GM21447 (cell line): ENCODE measurements around the gene PKP2.
"Not testable (repeated sequence)": the region's sequence is repeated elsewhere in the genome, so short reads cannot be mapped to it uniquely, and the experiment has no call there.

ENCODE experiments used
- ATAC-seq: cut with Tn5 transposase; IDR thresholded peaks from one replicate; pipeline ENCODE4 v1.9.1; 2021; ENCODE audit not compliant: unreplicated experiment

PKP2 gene

DNA sequence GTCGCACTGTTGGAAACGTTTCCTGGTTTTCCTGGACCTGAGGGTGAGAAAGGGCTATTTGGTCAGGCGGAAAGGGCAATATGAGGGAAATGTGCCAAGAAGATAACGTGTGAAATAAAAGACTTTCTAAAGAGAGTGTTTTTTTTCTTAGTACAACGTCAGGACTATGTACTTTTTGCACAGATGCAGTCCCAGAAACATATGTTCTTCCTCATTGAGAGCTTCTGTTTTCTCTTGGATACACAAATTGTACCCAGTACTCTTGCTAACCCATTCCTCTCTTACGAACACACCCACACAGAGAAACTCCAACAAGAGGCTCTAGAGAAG, 669 bp upstream of the PKP2 start:
- no peak for ATAC-seq

DNA sequence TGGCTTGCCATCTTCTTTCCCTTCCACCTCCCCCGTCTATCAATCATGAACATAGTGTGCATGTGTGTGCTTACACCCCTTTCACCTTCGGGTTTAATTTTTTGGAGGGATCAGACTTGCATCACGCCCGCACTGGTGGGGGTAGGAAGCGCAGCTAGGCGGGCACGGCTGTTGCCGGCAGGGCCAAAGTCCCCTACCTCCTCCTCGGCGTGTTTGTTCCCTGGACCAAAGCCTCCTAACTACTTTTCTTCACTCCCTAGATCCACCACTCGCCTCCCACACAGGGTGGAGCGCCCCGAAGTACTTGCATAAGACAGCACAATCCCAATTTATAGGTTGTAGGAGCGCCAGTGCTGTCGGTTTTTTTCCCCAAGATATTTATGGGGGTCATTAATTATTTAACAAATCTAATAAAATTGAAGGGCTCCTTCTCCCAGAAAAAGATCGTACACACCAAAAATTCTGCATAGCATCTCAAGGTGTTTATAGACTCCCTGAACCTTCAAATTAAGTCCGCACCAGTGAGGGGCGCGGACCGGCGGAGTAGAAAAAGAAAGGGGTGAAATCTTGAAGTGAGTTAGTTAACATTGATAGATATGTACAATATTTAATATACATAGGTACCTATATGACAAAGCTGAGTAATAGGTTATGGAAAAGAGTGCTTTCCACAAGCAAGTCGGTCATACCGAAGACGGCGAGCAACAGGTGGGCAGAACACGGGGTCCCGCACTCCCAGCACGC, 717 bp downstream of the PKP2 start:
- no peak for ATAC-seq

DNA sequence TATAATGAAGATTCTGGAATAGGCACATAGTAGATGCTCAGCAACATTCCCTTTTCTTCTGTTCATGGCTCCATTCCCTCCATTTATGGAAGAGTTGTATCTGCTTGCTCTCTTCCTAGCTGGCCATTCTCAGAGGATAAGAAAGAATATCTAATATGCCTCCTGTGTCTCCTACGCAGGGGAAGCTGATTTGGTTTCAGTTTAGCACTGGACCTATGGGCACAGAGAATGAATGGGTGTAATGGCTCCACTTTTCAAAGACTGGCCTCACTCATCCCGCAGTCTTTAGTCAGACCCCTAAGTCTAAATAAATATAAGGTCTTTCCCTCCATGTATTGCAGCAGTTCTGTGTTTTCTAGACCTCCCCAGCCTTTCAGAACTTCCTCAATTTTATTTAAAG, 2.0 kb downstream of the PKP2 start:
- no peak for ATAC-seq

DNA sequence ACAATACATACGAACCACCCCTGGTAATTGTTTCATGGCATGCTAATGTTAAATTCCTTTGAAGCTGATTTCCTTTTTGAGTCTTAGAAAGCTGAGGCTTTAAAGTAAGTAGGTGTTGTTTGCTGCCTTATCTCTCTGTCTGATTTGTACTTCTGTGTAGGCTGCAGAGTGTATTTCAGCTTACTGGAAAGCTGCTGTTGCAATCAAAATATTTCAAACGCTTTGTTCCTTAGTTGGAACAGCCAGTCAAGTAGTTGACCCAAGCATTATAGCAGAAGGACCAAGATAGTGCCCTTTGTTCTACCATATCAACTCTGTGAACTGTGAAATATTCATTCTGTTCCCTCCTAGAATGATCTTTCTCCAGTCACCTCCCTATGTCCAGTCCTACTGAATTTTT, 3.1 kb downstream of the PKP2 start:
- ATAC-seq: no peak

DNA sequence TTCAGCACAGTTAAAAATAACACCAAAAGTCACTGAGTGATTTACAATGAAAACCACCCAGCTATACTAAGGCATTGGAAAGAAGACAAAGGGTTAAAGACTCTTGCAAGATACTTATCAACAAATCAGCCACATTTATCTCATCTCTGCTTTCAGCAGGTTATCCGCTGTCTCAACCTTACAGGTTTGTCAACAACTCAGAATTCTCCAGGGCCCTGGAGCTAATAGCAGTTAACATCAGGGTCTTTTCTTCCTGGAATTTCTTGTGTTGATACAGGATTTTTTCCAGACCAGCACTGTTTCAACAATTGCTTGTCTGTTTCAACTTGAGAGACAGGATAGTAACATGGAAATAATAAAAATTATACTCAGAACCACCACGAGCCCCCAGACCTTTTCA, 3.5 kb downstream of the PKP2 start:
- no peak for ATAC-seq

DNA sequence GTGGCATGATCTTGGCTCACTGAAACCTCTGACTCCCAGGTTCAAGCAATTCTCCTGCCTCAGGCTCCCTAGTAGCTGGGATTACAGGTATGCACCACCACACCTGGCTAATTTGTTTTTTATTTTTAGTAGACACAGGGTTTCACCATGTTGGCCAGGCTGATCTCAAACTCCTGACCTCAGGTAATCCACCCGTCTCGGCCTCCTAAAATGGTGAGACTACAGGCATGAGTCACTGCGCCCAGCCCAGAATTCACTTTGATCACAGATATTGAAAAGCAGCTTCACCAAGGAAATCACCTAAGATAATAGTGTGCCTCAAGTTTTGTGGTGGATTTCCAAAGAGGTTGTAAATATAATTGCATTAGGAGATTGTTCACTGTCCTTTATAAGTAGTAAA, 4.2 kb downstream of the PKP2 start:
- ATAC-seq: not testable (repeated sequence)

DNA sequence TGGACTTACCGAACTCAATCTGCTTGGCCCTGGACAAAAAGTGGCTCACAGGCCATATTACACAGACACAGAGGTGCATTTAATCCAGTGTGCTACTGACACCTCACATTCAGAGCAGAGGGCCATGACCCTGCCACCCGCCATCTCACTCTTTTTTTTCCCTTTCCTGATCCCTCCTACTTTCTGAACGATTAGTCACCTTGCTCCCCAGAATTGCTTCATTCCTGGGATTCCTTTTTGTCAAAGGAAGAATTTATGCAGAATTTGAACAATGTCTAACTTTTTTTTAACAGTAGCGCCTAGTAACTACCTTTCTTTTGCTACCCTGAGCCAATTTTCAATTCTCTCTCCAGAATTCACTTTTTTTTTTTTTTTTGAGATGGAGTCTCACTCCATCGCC, 4.6 kb downstream of the PKP2 start:
- no peak for ATAC-seq

DNA sequence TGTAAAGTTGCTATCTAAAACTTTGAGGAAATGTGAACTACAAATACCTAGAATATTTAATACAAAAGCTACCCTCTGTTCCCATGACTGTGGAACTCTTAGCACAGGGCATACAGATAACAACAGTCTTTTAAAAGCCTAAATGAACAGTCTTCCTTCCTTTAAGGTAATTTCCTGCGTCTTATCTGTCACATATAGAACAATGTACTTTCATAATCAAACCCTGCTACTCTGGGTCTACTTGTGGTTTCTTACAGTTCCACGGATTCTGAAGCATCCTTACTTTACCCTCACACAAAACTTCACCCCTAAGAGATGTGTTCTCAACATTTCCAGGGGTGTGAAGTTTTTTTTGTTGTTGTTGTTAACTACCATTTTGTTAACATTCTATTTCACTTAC, 5.1 kb downstream of the PKP2 start:
- no peak for ATAC-seq

DNA sequence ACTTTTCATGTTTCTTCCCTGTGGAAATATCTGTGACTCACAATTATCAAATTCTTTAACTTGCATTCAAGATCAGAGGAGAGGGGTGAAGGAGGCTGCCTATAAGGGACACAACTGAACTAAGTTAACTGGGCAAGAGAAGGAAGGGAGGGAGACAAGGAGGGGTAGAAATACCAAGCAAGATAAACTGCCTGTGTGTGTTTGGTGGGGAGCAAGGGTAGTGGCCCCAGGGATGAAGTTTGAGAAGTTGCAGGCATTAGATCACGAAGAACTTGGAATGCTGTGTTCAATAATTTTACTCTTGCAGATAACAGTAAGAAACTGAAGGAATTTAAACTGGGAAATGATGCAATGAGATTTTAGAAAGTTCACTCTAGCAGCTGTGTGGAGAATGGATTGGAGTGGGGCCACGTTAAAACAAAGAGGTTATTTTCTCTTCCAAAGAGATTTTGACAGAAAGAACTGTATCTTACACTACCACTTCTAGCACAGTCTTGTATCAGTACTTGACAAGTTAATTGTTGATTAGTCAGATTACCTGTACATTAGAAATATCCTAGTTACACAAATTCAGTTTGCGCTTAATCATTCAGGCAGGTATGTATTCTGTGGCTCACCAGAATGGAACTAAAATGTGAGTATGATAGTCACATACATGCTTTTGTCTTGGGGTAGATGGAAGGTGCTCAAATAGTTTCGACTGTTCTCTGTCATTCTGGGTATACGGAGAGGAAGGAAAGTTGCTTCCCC, 7.4 kb downstream of the PKP2 start:
- no peak for ATAC-seq

DNA sequence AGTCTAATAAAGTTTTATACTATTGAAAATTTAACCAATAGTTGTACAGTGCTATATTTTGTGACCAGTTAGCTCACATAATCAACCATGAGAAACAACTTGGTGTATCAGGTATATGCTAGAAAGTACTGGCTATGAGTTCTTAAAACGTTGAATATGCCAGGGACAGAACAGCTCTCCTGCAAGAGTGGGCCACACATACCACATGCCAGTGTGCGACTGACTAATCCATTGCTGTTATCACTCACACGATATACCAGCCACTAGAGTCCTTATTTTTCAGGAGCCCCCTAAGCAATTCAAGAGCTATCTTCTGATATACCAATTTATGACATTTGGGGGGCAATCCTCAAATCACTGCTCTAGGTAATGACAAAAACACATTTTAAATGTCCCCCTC, 9.5 kb downstream of the PKP2 start:
- no peak for ATAC-seq

DNA sequence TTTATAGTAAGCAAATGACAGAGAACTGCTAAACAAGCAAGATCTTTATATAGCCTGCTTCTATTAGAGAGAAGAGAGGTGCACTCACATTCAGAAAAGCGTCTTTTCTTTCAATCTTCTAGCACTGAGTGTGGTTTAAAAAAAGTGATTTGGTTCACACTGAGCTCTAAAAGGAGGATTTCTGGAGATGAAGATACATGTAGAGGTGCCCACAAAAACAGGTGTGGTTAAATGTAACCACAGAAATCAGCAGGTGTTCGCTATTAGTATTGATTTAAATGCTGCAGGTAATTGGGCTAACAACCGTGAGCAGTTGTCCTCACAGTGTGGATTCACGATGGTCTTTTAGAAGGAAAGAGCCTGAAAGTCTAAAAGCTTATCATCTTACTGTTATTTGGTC, 10.7 kb downstream of the PKP2 start:
- no peak for ATAC-seq

DNA sequence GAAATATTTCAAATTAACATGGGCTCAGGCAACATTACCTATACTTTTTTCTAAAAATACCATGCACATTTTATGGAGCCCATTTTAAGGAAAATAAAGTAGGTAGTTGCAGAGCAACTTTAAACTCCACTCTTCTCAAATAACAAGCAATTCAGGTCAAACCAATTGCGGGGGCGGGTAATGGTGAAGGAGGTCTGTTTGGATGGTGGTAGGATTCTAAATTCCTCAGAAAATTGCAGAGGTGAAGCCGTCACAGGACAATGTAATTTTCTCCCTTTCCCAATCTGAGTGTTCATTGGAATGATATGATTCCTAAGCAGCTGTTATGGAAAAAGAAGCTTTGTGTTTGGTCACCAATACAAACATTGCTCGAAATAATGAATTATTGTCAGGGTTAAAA, 11.6 kb downstream of the PKP2 start:
- ATAC-seq: no peak

DNA sequence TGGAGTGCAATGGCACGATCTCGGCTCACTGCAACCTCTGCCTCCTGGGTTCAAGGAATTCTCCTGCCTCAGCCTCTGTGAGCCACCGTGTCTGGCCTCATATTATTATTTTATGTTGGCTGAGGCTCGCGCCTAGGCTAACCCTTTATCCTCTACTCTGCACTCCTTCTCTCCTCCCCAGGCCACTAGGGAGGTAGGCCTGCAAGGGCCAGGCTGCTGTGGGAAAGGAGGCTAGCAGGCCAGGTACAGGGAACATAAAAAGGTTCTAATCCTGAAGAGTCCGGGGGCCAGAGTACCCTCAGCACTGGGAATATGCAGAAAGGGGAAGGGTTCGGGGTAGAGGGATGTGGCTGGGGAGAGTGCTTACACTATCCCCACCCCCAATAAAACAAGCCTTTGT, 14.9 kb downstream of the PKP2 start:
- ATAC-seq: no peak

DNA sequence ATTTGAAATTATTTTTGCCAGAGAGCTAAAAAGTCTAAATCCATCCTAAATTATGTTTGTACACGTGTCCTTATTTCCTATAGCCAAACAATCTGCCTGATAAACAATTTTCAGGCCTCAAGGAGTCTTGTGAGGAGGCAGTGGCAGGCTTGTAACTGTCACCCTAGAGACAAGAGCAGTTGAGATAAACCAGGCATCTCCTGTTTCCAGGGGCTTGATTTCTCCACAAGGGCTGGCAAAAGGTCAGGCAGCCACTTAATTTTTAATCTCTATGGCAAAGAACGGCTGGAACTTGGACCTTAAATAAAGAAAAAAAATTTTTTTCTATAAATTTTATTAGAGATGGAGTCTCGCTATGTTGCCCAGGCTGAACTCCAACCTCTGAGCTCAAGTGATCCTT, 15.5 kb downstream of the PKP2 start:
- no peak for ATAC-seq

DNA sequence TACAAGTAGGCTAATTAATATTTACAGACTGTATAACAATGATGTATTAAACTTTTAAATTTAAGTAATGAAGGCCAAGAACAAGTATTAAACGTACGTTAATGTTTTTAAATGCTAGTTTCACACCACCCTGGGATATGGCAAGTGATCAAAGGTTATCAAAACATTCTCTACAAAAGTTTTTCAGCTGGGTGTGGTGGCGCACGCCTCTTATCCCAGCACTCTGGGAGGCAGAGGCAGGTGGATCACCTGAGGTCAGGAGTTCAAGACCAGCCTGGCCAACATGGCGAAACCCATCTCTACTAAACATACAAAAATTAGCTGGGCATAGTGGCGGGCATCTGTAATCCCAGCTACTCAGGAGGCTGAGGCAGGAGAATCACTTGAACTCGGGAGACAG, 17.5 kb downstream of the PKP2 start:
- ATAC-seq: not testable (repeated sequence)

DNA sequence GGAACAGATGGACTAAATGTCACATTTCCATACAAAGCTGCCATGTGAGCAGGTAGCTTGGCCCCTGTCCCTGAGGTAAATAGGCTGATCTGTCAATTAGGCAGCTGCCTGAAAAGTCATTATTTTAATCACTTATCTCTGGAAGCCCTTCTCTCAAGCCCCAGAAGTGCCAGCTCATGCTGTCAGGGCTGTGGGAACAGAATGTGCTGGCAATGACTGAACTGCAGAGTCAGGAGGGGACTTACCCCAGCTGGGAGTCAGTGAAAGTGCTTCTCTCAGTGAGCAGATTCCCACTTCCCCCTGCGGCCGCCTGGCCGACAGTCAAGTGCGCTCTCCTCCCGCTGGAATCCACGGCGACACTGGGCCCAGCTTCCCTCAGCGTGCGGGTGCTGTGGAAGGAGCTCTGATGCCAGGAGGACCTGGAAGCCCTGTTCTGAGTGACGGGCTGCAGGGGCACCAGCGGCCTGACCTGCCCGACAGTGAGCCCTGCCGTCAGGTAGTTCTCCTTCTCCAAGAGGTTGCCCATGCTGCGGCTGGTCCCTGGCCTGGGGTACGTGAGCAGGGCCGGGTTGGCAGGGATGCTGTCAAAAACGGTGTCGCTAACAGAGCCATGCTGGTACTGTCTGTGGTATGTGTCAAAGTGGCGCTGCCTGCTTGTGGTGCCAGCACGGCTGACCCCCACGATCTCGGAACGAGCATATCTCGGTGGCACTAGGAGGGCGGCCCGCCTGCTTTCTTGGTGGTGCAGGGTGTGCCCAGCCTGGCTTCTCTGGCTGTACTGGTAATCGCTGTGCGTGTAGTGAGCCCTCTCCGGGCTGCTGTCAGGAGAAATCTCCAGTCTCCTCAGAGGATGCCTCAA, 18.7 kb downstream of the PKP2 start:
- ATAC-seq: no peak

DNA sequence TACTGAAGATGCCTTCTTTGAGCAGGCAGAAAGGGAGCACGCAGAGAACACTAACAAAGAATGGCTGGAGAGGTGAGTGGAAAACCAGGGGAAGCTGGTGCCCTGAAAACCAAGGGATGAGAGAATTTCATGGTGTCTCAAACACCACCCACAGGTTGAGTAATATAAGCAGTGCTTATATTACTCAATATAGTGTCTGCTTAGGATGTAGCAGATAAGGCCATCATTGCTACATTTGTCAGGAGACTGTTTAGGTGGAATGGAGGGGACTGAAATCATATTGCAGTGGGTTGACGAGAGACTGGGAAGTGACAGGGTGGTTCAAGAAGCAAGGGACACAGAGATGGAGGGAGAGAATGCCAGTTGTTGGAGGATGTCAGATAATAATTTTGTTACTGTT, 20.6 kb downstream of the PKP2 start:
- ATAC-seq: no peak

DNA sequence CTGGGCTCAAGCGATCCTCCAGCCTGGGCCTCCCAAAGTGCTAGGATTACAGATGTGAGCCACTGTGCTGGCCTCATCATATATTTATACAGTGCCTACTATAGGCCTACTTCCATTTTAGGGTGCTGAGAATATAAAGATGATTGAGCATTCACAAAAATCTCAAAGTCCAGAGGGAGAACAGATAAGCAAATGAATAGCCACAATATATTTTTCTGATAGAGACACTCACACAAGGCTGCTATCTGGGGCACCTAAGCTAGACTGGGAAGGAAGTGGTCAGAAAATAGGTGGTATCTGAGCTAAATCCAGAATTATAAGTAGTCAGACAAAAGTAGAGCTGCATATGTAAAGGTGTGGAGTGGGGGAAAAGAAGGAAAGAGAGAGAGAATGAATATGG, 21.6 kb downstream of the PKP2 start:
- no peak for ATAC-seq

DNA sequence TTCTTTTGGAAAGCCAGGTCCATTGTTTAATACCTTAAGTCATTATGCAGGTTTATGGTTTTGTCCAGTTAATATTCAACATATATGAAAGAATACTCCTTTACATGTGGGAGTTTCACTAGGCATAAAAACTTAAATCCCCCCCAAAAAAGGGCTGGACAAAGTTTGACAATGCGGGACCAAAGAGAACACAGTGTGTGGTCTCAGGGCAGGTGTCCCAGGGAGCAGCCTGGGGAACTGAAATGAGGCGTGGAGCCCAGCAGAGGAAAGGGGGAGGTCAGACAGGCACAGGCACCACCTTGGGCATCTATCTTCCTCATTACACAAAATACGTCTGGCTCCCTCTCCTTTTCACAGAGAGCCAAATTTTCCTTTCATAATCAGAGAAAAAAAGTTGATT, 22.5 kb downstream of the PKP2 start:
- ATAC-seq: no peak

DNA sequence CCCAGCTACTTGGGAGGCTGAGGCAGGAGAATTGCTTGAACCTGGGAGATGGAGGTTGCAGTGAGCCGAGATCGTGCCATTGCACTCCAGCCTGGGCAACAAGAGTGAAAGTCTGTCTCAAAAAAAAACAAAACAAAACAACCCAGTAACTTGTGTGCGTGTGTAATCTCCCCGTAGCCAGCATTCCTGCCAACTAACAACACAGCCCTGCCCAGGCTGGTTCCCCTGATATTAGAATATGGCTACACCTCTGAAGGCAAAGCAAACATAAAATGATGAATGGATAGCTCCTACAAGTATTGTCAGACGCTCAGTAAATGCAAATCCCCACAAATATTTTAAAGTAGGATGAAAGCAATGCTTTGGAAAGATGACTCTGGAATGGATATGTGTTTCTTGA, 24.2 kb downstream of the PKP2 start:
- not testable (repeated sequence) for ATAC-seq

DNA sequence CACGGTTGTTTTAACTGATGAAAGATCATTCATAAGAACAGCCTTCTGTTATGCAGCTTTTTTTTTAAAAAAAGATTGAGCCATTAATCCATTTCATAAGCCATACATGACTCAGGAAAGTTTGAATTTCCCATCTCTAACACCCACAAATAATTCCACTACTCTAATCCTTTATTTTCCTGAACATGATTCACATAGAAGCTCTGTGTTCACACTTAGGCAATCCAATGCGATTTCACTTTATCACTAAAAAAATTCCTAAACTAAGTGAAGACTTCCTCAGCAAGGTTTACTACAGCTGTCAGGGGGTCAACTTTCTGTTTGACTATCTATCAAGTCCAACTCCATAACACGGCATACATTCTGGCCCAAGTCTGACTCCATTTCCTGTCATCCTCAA, 25.9 kb downstream of the PKP2 start:
- ATAC-seq: no peak

DNA sequence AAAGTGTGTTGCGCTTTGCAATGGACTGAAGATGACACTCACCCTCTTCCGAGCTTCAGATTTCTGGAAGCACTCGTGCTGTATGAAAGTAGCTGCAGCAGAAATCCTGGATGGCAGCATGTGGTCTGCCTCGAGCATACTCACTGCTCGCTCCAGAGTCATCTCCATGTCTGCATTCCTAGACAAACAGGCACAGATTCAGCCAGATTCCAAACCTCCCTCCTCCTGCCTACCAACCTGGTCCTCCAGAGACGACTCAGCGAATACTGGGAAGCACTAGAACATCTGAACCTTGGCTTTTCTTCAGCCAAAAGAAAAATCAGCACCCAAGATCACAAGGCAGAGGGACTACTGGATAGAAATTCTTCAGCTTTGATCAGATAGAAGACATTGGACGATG, 27.7 kb downstream of the PKP2 start:
- no peak for ATAC-seq
